Loucy (cell line): ENCODE data around the gene ALPK3.

Source experiments
- EZH2phosphoT487 ChIP-seq: fragments of 200-600 bp; IDR thresholded peaks from 2 replicates; pipeline ENCODE4 v1.6.1; 2018; ENCODE audit warnings: antibody characterized with exemption, mild to moderate bottlenecking, moderate library complexity, borderline replicate concordance
- TF ChIP-seq, protein P1 (sequence below): fragments of 200-600 bp; sonication (generic); conservative IDR thresholded peaks from 2 replicates; pipeline ENCODE4 v1.5.1; 2014; ENCODE audit warnings: mild to moderate bottlenecking, antibody characterized with exemption, low read length

DNA sequence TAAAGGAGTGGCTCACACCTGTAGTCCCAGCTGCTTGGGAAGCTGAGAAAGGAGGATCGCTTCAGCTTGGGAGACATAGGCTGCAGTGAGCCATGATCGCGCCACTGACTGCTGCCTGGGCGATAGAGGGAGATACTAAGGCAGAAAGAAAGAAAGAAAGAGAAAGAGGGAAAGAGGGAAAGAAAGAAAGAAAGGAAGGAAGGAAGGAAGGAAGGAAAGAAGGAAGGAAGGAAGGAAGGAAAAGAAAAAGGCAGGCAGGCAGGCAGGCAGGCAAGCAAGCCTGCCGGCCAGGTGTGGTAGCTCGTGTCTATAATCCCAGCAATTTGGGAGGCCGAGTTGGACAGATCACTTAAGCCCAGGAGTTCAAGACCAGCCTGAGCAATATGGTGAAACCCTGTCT lies 82.6 kb downstream of the ALPK3 start:
- TF ChIP-seq, protein P1, sequence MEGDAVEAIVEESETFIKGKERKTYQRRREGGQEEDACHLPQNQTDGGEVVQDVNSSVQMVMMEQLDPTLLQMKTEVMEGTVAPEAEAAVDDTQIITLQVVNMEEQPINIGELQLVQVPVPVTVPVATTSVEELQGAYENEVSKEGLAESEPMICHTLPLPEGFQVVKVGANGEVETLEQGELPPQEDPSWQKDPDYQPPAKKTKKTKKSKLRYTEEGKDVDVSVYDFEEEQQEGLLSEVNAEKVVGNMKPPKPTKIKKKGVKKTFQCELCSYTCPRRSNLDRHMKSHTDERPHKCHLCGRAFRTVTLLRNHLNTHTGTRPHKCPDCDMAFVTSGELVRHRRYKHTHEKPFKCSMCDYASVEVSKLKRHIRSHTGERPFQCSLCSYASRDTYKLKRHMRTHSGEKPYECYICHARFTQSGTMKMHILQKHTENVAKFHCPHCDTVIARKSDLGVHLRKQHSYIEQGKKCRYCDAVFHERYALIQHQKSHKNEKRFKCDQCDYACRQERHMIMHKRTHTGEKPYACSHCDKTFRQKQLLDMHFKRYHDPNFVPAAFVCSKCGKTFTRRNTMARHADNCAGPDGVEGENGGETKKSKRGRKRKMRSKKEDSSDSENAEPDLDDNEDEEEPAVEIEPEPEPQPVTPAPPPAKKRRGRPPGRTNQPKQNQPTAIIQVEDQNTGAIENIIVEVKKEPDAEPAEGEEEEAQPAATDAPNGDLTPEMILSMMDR = no peak
- no peak for TF ChIP-seq EZH2phosphoT487
